RWPE2 (cell line): ENCODE results near the gene BUD13.
A peak's percentile ranks its signal among the peaks of the same experiment; 100 is the strongest.

Source experiments
- ATAC-seq: fragments of 200-7000 bp; cut with Tn5 transposase; 3 replicates; pipeline ENCODE4 v1.9.1; 2021; ENCODE audit warnings: low read depth
- DNase-seq: peaks from one replicate; pipeline ENCODE4 v3.0.0-alpha.2; 2020; ENCODE audit warnings: low spot score
- H3K27ac ChIP-seq: fragments of 450-650 bp; 2 replicates; pipeline ENCODE4 v1.5.1; 2017; ENCODE audit warnings: mild to moderate bottlenecking; ENCODE audit not compliant: poor library complexity, severe bottlenecking
- H3K27me3 ChIP-seq: fragments of 250-450 bp; sonication (Bioruptor Pico); 2 replicates; pipeline ENCODE4 v1.5.1; 2021; ENCODE audit warnings: mild to moderate bottlenecking, moderate library complexity; ENCODE audit not compliant: insufficient read depth, poor library complexity, severe bottlenecking
- H3K36me3 ChIP-seq: fragments of 250-450 bp; sonication (Bioruptor Pico); 2 replicates; pipeline ENCODE4 v1.5.1; 2020; ENCODE audit warnings: low read depth, mild to moderate bottlenecking, moderate library complexity
- H3K4me1 ChIP-seq: fragments of 250-450 bp; sonication (Bioruptor Pico); 2 replicates; pipeline ENCODE4 v1.5.1; 2021; ENCODE audit warnings: mild to moderate bottlenecking, moderate library complexity; ENCODE audit not compliant: insufficient read depth, poor library complexity, severe bottlenecking
- H3K4me3 ChIP-seq: fragments of 250-450 bp; sonication (Bioruptor Pico); 2 replicates; pipeline ENCODE4 v1.5.1; 2021; ENCODE audit warnings: mild to moderate bottlenecking, moderate library complexity; ENCODE audit not compliant: severe bottlenecking
- H3K9me3 ChIP-seq: fragments of 250-450 bp; sonication (Bioruptor Pico); 2 replicates; pipeline ENCODE4 v1.5.1; 2021; ENCODE audit warnings: mild to moderate bottlenecking, moderate library complexity; ENCODE audit not compliant: severe bottlenecking
- TF ChIP-seq, protein P1 (sequence below): fragments of 450-650 bp; IDR thresholded peaks from one replicate; pipeline ENCODE4 v1.5.1; 2017; ENCODE audit warnings: mild to moderate bottlenecking, moderate library complexity; ENCODE audit not compliant: poor library complexity, severe bottlenecking

The BUD13 gene

DNA sequence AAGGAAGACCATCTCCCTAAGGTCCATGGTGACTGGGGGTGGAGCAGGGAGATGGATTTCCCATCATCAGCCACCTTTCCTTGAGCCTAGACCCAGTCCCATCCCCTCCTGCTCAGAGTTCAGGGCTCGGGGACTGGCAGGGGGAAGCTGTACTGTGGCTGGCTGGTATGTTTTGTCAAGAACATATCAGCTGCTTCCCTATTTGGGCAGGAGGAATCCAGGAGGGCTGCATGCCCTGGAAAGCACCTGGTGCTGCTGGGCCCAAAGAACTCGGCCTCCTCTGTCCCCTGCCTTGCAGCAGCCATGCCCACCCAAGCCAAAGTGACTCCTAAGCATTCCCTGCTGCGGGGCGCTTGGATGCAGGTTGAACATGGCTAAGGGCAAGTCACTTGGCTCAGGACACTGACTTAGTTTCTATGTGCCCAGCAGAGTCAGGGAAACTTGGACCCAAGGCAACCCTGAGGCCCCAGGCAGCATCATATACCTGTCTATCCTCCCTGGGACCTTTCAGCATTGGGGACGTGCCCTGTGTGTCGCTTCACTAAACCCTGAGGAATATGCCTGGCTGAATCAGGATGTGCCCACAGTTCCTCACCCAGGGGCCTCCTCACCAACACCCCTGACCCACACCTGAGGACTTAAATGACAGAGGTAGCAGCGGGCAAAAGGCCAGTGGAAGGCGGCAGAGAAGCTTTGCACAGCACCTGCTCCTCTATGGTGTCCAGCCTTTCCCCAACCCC is 43.1 kb downstream of the BUD13 start:
- Histone ChIP-seq H3K4me1 (no peaks in the 10 kb centered on the region), H3K9me3 (no peaks in the 10 kb centered on the region), H3K4me3 (no peak overlapping the region), H3K27me3 (no peaks in the 10 kb centered on the region), H3K36me3 (no peaks in the 10 kb centered on the region), H3K27ac (no peak overlapping the region)
- TF ChIP-seq, protein P1, sequence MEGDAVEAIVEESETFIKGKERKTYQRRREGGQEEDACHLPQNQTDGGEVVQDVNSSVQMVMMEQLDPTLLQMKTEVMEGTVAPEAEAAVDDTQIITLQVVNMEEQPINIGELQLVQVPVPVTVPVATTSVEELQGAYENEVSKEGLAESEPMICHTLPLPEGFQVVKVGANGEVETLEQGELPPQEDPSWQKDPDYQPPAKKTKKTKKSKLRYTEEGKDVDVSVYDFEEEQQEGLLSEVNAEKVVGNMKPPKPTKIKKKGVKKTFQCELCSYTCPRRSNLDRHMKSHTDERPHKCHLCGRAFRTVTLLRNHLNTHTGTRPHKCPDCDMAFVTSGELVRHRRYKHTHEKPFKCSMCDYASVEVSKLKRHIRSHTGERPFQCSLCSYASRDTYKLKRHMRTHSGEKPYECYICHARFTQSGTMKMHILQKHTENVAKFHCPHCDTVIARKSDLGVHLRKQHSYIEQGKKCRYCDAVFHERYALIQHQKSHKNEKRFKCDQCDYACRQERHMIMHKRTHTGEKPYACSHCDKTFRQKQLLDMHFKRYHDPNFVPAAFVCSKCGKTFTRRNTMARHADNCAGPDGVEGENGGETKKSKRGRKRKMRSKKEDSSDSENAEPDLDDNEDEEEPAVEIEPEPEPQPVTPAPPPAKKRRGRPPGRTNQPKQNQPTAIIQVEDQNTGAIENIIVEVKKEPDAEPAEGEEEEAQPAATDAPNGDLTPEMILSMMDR = no peak
- DNase-seq (no peak), ATAC-seq (no peak)

DNA sequence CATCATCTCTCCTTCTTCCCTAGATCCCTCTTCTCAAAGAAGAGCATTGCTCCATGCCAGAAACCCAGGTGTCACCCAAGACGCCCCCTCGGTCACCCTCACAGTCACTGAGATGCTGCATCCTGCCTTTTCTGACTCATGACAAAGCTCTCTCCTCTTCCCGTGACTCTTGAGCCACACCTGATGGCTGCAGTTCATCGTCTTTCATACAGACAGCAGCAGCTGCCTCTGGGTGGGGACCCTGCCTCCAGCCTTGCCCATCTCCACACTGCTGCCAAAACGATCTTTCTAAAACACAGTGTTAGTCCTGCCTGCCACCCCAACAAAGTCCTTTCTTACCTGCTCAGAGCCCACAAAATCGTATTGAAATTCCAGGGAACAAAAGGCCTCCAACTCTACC is 44.8 kb downstream of the BUD13 start:
- Histone ChIP-seq H3K27me3 (no peaks in the 10 kb centered on the region), H3K4me1 (no peaks in the 10 kb centered on the region), H3K36me3 (no peaks in the 10 kb centered on the region), H3K27ac (no peak overlapping the region), H3K4me3 (no peak overlapping the region), H3K9me3 (no peaks in the 10 kb centered on the region)
- no peak for ATAC-seq
- no peak for DNase-seq
- TF ChIP-seq, protein P1 = no peak

DNA sequence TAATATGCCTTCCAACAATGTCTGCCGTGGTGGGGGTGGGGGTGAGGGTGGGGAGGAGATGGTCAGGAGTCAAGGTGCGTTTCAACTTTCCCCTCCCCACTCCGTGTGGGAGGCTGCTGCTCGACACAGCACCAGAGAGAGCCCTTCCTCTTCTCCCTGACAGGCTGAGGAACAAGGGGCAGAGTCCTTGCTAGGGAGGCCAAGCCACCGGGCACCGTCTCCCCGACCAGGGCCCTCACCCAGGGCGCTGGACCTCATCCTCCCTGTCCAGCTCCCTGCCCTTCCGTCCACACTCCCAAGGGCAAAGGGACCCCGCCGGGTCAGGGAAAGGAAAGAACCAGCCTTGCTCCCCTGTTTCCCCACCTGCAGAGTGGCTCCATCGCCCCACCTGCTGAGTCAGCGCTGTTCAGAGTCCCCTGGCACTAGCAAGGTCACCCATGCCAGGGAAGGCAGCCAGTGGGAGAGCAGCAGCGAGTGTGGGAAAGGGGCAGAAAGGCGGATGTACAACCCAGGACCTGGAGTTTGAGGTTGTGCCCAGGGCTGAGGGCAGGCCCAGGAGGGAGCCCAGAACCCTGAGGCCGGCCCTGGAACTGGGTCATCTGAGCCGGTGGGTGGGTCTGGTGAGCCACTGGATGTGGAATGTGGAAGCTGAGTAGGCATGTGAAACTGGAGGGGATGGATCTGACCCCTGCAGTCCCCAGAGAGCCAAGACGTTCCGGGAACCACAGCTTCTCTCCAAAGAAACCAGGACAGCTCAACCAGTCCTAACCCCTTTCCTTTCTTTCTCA is 47.2 kb downstream of the BUD13 start:
- Histone ChIP-seq H3K27ac (no peak overlapping the region), H3K9me3 (no peaks in the 10 kb centered on the region), H3K27me3 (no peaks in the 10 kb centered on the region), H3K36me3 (no peaks in the 10 kb centered on the region), H3K4me1 (no peaks in the 10 kb centered on the region), H3K4me3 (no peak overlapping the region)
- ATAC-seq (peak; percentile 70), DNase-seq (no peak)
- TF ChIP-seq, protein P1 = no peak

DNA sequence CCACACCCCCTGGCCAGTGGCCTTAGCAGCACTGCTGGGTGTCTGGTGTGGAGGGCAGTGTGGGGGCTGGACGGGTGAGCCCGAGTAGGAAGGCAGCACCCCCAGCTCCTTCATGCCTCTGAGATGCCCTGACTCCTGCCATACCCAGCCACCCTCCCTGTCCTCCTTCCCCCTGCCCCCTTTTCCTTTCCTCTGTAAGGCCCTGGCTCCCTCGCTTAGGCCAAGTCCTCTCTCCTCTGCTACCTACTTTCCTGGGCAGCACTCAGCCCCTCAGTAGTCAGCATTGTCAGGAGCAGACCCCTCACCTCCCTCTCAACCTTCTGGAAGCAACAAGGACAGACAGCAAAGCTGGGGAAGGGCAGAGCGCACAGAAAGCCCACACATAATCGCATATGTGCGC is 48.0 kb downstream of the BUD13 start:
- H3K27me3 ChIP-seq = no peaks in the 10 kb centered on the region
- TF ChIP-seq, protein P1 = no peak

DNA sequence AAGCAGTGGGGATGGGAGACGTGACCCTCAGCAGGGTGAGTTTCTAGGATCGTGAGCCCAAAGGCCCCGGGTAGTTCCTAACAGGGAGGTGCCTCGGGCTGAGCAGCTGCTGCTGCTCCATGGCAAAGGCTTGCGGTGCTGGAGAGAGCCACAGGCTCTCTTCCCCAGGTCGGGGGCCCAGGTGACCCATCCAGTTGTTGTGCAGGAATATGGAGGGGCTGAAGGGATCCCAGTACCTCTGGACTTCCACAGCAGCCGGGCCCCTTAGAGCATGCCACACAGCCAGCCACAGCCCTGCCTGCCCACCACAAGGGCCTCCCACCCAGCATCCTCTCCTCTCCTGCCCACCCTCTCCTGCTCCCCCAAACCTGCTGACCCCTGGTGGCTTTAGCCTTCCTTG is 49.3 kb downstream of the BUD13 start:
- Histone ChIP-seq H3K36me3 (no peaks in the 10 kb centered on the region), H3K9me3 (no peaks in the 10 kb centered on the region), H3K27me3 (no peaks in the 10 kb centered on the region), H3K4me1 (no peaks in the 10 kb centered on the region), H3K27ac (no peak overlapping the region), H3K4me3 (no peak overlapping the region)
- no peak for DNase-seq
- TF ChIP-seq, protein P1 = no peak
- ATAC-seq = no peak

More for the DNA sequence above, 48.0 kb downstream of the BUD13 start:
- DNase-seq (no peak), ATAC-seq (no peak)
- Histone ChIP-seq H3K9me3 (no peaks in the 10 kb centered on the region), H3K36me3 (no peaks in the 10 kb centered on the region), H3K4me3 (no peak overlapping the region), H3K4me1 (no peaks in the 10 kb centered on the region), H3K27ac (no peak overlapping the region)
